ENCODE results near the gene BEND5. TPM values are rescaled to one million over a fixed set of nuclear protein-coding genes. Genes with fewer than 3 reads are reported as not detected.

BEND5 gene
- total and polyA plus RNA-seq, 2 experiments from 2014 or later, result not detected

GRCh38 chr1:48785869-48786268 lies 9.2 kb upstream of the BEND5 start:
- no peaks in the 10 kb centered on the region for H3K9me3 ChIP-seq (ENCODE audit: low read depth)
- no peak overlapping the region for H3K4me2 ChIP-seq (ENCODE audit: unreplicated experiment)
- H2AFZ ChIP-seq, result no peak overlapping the region
- DNase-seq, result no peak
- no peak overlapping the region for H3K4me3 ChIP-seq
- H3K27ac ChIP-seq, result no peak overlapping the region
- no peaks in the 10 kb centered on the region for H3K4me1 ChIP-seq (ENCODE audit: insufficient read depth)
- WGBS, 2 experiments (ENCODE audit: low coverage in 1 of 2, low lambda C conversion rate in 2 of 2, missing lambda C conversion rate in 2 of 2), result 6% methylated on average over 1 of the region's 1 CpG
- in situ Hi-C loops (cut with MboI), result no loop called here
- H4K20me1 ChIP-seq (ENCODE audit: insufficient read depth), result no peaks in the 10 kb centered on the region
- no peaks in the 10 kb centered on the region; the same call in none of the 2 replicates for H3K27me3 ChIP-seq (replicated peaks; ENCODE audit: insufficient read depth)
- TF ChIP-seq EZH2 (IDR thresholded peaks at IDR 0.05; ENCODE audit: insufficient read depth, poor library complexity, severe bottlenecking) (no peak), EZH2phosphoT487 (IDR thresholded peaks at IDR 0.05; ENCODE audit: insufficient read depth, low read depth) (no peak)
- no peaks in the 10 kb centered on the region for H3K79me2 ChIP-seq (ENCODE audit: insufficient read depth)
- no peak overlapping the region for H3K9ac ChIP-seq
- no peaks in the 10 kb centered on the region for H3K36me3 ChIP-seq (ENCODE audit: low read depth)
- H3K9me2 ChIP-seq (ENCODE audit: insufficient read depth), result no peaks in the 10 kb centered on the region
- no peaks in the 10 kb centered on the region for H3F3A ChIP-seq (ENCODE audit: insufficient read depth)

- Histone ChIP-seq H3K4me1 (ENCODE audit: insufficient read depth) (no peaks in the 10 kb centered on the region), H3K36me3 (ENCODE audit: low read depth) (no peaks in the 10 kb centered on the region), H3K4me3 (no peak overlapping the region), H3K4me2 (ENCODE audit: unreplicated experiment) (no peak overlapping the region), H3K9ac (no peak overlapping the region), H3K27me3 (replicated peaks; ENCODE audit: insufficient read depth) (no peaks in the 10 kb centered on the region; the same call in none of the 2 replicates), H3K9me3 (ENCODE audit: low read depth) (no peaks in the 10 kb centered on the region), H3F3A (ENCODE audit: insufficient read depth) (no peaks in the 10 kb centered on the region), H3K9me2 (ENCODE audit: insufficient read depth) (no peaks in the 10 kb centered on the region), H3K27ac (no peak overlapping the region), H2AFZ (no peak overlapping the region), H4K20me1 (ENCODE audit: insufficient read depth) (no peaks in the 10 kb centered on the region), H3K79me2 (ENCODE audit: insufficient read depth) (no peaks in the 10 kb centered on the region)
- TF ChIP-seq EZH2phosphoT487 (IDR thresholded peaks at IDR 0.05; ENCODE audit: insufficient read depth, low read depth), result no peak
- no peak for TF ChIP-seq EZH2 (IDR thresholded peaks at IDR 0.05; ENCODE audit: insufficient read depth, poor library complexity, severe bottlenecking)
- no peak for DNase-seq
- WGBS, 2 experiments (ENCODE audit: low coverage in 1 of 2, low lambda C conversion rate in 2 of 2, missing lambda C conversion rate in 2 of 2), result 27 to 31% methylated on average over 2 of the region's 2 CpGs
- in situ Hi-C loops (cut with MboI), result no loop called here
Measured at GRCh38 chr1:48784301-48784700, 7.6 kb upstream of the BEND5 start.

- peak; percentile 25 for DNase-seq
- Histone ChIP-seq H3K4me3 (peak overlapping the region; percentile 41; the same call in 1 of the 2 replicates), H3K79me2 (ENCODE audit: insufficient read depth) (no peaks in the 10 kb centered on the region), H4K20me1 (ENCODE audit: insufficient read depth) (no peaks in the 10 kb centered on the region), H3K27me3 (replicated peaks; ENCODE audit: insufficient read depth) (peaks cover 37% of the 10 kb centered on the region), H3F3A (ENCODE audit: insufficient read depth) (no peaks in the 10 kb centered on the region), H3K27ac (no peak overlapping the region), H3K9ac (no peak overlapping the region), H3K9me3 (ENCODE audit: low read depth) (no peaks in the 10 kb centered on the region), H3K4me1 (ENCODE audit: insufficient read depth) (no peaks in the 10 kb centered on the region), H3K36me3 (ENCODE audit: low read depth) (no peaks in the 10 kb centered on the region), H3K9me2 (ENCODE audit: insufficient read depth) (no peaks in the 10 kb centered on the region), H2AFZ (no peak overlapping the region), H3K4me2 (ENCODE audit: unreplicated experiment) (no peak overlapping the region)
- TF ChIP-seq EZH2phosphoT487 (IDR thresholded peaks at IDR 0.05; ENCODE audit: insufficient read depth, low read depth) (no peak), EZH2 (IDR thresholded peaks at IDR 0.05; ENCODE audit: insufficient read depth, poor library complexity, severe bottlenecking) (no peak)
- WGBS, 2 experiments (ENCODE audit: low coverage in 1 of 2, low lambda C conversion rate in 2 of 2, missing lambda C conversion rate in 2 of 2), result 4 to 9% methylated on average over 13 to 17 of the region's 17 CpGs
- in situ Hi-C loops (cut with MboI), result no loop called here
Measured at GRCh38 chr1:48777219-48777895, 666 bp upstream of the BEND5 start.

GRCh38 chr1:48775831-48776392 lies 779 bp downstream of the BEND5 start:
- H3K36me3 ChIP-seq (ENCODE audit: low read depth), result no peaks in the 10 kb centered on the region
- in situ Hi-C loops (cut with MboI), result no loop called here
- no peaks in the 10 kb centered on the region for H4K20me1 ChIP-seq (ENCODE audit: insufficient read depth)
- WGBS, 2 experiments (ENCODE audit: low coverage in 1 of 2, low lambda C conversion rate in 2 of 2, missing lambda C conversion rate in 2 of 2), result 2 to 10% methylated on average over 6 to 7 of the region's 7 CpGs
- no peak overlapping the region for H2AFZ ChIP-seq
- no peak for TF ChIP-seq EZH2 (IDR thresholded peaks at IDR 0.05; ENCODE audit: insufficient read depth, poor library complexity, severe bottlenecking)
- no peak for TF ChIP-seq EZH2phosphoT487 (IDR thresholded peaks at IDR 0.05; ENCODE audit: insufficient read depth, low read depth)
- 0 out of 2 replicates have a peak overlapping the region, but pooled peaks have one; percentile 41 for H3K4me3 ChIP-seq
- H3K27me3 ChIP-seq (replicated peaks; ENCODE audit: insufficient read depth), result peaks cover 46% of the 10 kb centered on the region
- no peaks in the 10 kb centered on the region for H3K9me3 ChIP-seq (ENCODE audit: low read depth)
- H3F3A ChIP-seq (ENCODE audit: insufficient read depth), result no peaks in the 10 kb centered on the region
- no peak overlapping the region for H3K27ac ChIP-seq
- no peak overlapping the region for H3K9ac ChIP-seq
- DNase-seq, result no peak
- H3K79me2 ChIP-seq (ENCODE audit: insufficient read depth), result no peaks in the 10 kb centered on the region
- H3K4me2 ChIP-seq (ENCODE audit: unreplicated experiment), result no peak overlapping the region
- no peaks in the 10 kb centered on the region for H3K9me2 ChIP-seq (ENCODE audit: insufficient read depth)
- H3K4me1 ChIP-seq (ENCODE audit: insufficient read depth), result no peaks in the 10 kb centered on the region

Data from GM23248 (cell line).